Measurements from ENCODE around the gene PKM.

Gene PKM

DNA sequence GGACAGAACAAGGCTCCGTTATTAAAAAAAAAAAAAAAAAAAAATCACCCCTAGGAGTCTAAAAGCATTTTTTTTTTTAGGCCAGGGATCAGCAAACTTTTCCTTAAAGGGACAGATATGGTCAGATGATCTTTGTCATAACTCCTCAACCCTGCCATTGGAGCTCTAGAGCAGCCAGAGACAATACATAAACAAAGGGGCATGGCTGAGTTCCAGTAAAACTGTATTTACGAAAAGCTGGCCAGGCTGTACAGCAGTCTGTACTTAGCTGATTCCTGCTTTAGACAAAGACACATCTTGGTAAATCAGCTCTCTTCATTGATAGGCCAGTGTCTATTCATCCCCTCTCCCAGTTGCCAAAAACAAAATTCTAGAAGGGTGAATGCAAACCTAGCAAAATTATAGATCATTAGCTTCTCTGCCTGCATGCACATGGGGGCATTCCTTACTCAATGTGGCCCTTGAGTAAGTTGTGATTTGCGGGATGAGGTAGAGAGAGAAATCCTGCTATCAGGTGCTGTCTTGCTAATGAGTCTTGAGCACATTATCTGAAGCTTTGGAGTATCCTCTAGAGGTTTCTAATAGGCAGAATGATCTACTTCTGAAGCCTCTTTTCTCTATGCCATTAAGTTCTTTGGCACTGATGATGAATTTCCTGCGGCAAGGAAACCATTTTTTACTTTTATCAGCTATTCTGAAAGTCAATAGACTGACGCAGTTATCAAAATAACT lies 77.6 kb downstream of the PKM start:
- DNase-seq, result no peak

All from stimulated activated CD4-positive, alpha-beta T cell treated with anti-CD3 and anti-CD28 coated beads, Interleukin-4, amount 100 ng/mL, for 24 hours (primary cell).